ENCODE data around the gene NTSR1. TPM values are rescaled to one million over a fixed set of nuclear protein-coding genes. Genes with fewer than 3 reads are reported as not detected.

Gene NTSR1
- total and polyA plus RNA-seq, 2 of the 13 experiments (the other 11 are each of a cell fraction or from before 2014, with no cell fraction given), result 0.09 to 0.12 TPM

DNA sequence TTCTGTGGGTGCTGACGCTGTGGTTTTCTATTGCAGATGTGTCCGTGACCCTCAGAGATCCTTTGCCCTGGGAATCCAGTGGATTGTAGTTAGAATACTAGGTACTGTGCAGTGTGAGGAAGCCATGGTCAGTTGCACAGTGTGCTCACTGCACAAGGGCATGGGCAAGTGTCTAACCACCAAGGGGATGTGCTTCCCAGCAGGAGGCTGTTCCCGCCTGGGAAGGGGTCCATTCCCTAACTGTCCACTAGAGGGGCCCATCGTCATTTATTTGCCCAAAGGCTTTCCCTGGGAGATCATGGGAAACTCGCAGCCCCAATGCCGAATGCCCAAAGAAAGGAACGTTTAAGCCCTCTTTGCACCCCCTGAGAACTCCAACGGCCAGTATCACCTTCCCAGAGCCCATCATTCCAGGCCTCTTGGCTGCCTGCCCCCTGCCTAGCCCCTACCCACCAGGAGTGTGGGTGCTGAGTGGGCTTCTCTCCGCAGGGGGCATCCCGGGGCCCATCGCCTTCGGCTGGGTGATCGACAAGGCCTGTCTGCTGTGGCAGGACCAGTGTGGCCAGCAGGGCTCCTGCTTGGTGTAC, 40.1 kb upstream of the NTSR1 start (continued):
- TF ChIP-seq, protein P1, sequence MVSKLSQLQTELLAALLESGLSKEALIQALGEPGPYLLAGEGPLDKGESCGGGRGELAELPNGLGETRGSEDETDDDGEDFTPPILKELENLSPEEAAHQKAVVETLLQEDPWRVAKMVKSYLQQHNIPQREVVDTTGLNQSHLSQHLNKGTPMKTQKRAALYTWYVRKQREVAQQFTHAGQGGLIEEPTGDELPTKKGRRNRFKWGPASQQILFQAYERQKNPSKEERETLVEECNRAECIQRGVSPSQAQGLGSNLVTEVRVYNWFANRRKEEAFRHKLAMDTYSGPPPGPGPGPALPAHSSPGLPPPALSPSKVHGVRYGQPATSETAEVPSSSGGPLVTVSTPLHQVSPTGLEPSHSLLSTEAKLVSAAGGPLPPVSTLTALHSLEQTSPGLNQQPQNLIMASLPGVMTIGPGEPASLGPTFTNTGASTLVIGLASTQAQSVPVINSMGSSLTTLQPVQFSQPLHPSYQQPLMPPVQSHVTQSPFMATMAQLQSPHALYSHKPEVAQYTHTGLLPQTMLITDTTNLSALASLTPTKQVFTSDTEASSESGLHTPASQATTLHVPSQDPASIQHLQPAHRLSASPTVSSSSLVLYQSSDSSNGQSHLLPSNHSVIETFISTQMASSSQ (IDR thresholded peaks at IDR 0.05; ENCODE audit: low read depth), result no peak
- TF ChIP-seq, protein P1 (CRISPR knock-in tag; IDR thresholded peaks at IDR 0.05; ENCODE audit: borderline replicate concordance), result no peak
- TF ChIP-seq SRSF9 (IDR thresholded peaks at IDR 0.05; ENCODE audit: borderline replicate concordance, insufficient read depth, low read depth, low read length, poor library complexity, severe bottlenecking), result no peak
- TF ChIP-seq, protein P2, sequence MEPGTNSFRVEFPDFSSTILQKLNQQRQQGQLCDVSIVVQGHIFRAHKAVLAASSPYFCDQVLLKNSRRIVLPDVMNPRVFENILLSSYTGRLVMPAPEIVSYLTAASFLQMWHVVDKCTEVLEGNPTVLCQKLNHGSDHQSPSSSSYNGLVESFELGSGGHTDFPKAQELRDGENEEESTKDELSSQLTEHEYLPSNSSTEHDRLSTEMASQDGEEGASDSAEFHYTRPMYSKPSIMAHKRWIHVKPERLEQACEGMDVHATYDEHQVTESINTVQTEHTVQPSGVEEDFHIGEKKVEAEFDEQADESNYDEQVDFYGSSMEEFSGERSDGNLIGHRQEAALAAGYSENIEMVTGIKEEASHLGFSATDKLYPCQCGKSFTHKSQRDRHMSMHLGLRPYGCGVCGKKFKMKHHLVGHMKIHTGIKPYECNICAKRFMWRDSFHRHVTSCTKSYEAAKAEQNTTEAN (CRISPR knock-in tag; conservative IDR thresholded peaks at IDR 0.05), result peak; percentile 54; the same call in 1 of the 2 replicates
- no peak for TF ChIP-seq GMEB1 (CRISPR knock-in tag; IDR thresholded peaks at IDR 0.05; ENCODE audit: borderline replicate concordance)
- TF ChIP-seq, protein P3, sequence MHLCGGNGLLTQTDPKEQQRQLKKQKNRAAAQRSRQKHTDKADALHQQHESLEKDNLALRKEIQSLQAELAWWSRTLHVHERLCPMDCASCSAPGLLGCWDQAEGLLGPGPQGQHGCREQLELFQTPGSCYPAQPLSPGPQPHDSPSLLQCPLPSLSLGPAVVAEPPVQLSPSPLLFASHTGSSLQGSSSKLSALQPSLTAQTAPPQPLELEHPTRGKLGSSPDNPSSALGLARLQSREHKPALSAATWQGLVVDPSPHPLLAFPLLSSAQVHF (CRISPR knock-in tag; IDR thresholded peaks at IDR 0.05), result no peak
- peak; percentile 81 for TF ChIP-seq TEAD3 (CRISPR knock-in tag; optimal IDR thresholded peaks at IDR 0.05; ENCODE audit: borderline replicate concordance)
- peak; percentile 87 for TF ChIP-seq MAX (IDR thresholded peaks at IDR 0.05)
- TF ChIP-seq ATF7 (IDR thresholded peaks at IDR 0.05), result no peak
- no peak; the same call in 1 of the 2 replicates for TF ChIP-seq ATF7 (CRISPR knock-in tag; IDR thresholded peaks at IDR 0.05)
- TF ChIP-seq, protein P4, sequence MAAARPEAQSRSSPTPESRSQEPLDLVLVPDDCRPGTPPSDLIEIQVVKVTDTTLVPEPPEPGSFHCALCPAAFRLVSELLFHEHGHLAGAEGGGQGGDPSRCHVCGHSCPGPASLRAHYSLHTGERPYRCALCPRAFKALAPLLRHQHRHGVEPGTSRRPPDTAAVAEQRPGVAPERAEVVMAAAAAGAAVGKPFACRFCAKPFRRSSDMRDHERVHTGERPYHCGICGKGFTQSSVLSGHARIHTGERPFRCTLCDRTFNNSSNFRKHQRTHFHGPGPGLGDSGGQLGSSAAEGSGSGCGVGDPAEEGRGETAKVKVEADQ (CRISPR knock-in tag; IDR thresholded peaks at IDR 0.05; ENCODE audit: borderline replicate concordance), result no peak
- peak; percentile 36; the same call in 1 of the 2 replicates for TF ChIP-seq ZNF788 (CRISPR knock-in tag; IDR thresholded peaks at IDR 0.05; ENCODE audit: borderline replicate concordance)
- peak; percentile 45; the same call in 1 of the 2 replicates for TF ChIP-seq ZNF317 (CRISPR knock-in tag; IDR thresholded peaks at IDR 0.05)
- TF ChIP-seq, protein P5, sequence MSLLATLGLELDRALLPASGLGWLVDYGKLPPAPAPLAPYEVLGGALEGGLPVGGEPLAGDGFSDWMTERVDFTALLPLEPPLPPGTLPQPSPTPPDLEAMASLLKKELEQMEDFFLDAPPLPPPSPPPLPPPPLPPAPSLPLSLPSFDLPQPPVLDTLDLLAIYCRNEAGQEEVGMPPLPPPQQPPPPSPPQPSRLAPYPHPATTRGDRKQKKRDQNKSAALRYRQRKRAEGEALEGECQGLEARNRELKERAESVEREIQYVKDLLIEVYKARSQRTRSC (CRISPR knock-in tag; IDR thresholded peaks at IDR 0.05; ENCODE audit: low read depth), result no peak
- TF ChIP-seq ZNF329 (CRISPR knock-in tag; IDR thresholded peaks at IDR 0.05; ENCODE audit: low read depth), result no peak
- peak; percentile 61; the same call in 1 of the 2 replicates for TF ChIP-seq ZFP37 (CRISPR knock-in tag; IDR thresholded peaks at IDR 0.05; ENCODE audit: borderline replicate concordance)
- 0 out of 2 replicates have a peak, but pooled peaks have one; percentile 18 for TF ChIP-seq HCFC1 (IDR thresholded peaks at IDR 0.05; ENCODE audit: low read depth, low read length)
- peak; percentile 36; the same call in 1 of the 2 replicates for TF ChIP-seq ELF3 (CRISPR knock-in tag; IDR thresholded peaks at IDR 0.05)
- 0 out of 2 replicates have a peak, but pooled peaks have one; percentile 25 for TF ChIP-seq ZNF333 (CRISPR knock-in tag; IDR thresholded peaks at IDR 0.05; ENCODE audit: borderline replicate concordance)
